Measurements from ENCODE around the gene FOXL3. TPM values are rescaled to one million over a fixed set of nuclear protein-coding genes. Genes with fewer than 3 reads are reported as not detected.
"Not testable (repeated sequence)": the region's sequence is repeated elsewhere in the genome, so short reads cannot be mapped to it uniquely, and the experiment has no call there.

FOXL3 gene
- total RNA-seq (2021), result not detected in 3 replicates
- Bru-seq, nascent RNA, result not detected
- long read RNA-seq, experiment 1, result 0 reads
- long read RNA-seq, experiment 2, result 0 reads
- long read RNA-seq, experiment 3, result 0 reads

- peak; percentile 37 for ATAC-seq
- H3K27ac Mint-ChIP-seq, result no peak within 1 kb of the TSS
- H3K9me3 Mint-ChIP-seq, result no peaks in the 10 kb centered on the region
- POLR2A ChIA-PET, result no interaction called here
- H3K36me3 Mint-ChIP-seq, result no peaks in the 10 kb centered on the region
- no peaks in the 10 kb centered on the region for H3K4me1 Mint-ChIP-seq
- H3K4me3 Mint-ChIP-seq, result peak within 1 kb of the TSS; percentile 58
- peaks cover 63% of the 10 kb centered on the region for H3K27me3 Mint-ChIP-seq (ENCODE audit: low read depth)
- peak; percentile 37 for DNase-seq (ENCODE audit: low spot score)
- no peak for TF ChIP-seq TP53 (CRISPR knock-in tag; IDR thresholded peaks at IDR 0.05)
- TF ChIP-seq ZNF121 (CRISPR knock-in tag; IDR thresholded peaks at IDR 0.05), result no peak
- 0 out of 2 replicates have a peak, but pooled peaks have one; percentile 8 for TF ChIP-seq FOXP4 (CRISPR knock-in tag; IDR thresholded peaks at IDR 0.05)
- no peak for TF ChIP-seq SP1 (CRISPR knock-in tag; conservative IDR thresholded peaks at IDR 0.05)
- no peak for TF ChIP-seq NFATC4 (CRISPR knock-in tag; IDR thresholded peaks at IDR 0.05)
- CTCF ChIA-PET, result interaction anchor here (0.8 to 1.5 kb wide), 6 partner anchors 23 to 180 kb away, joined by 3 to 6 read pairs (median 4); no protein-coding TSS in a partner anchor
Measured at GRCh38 chr7:289756-290553, at the start of gene FOXL3. TSS of gene FOXL3 (plus strand) at chr7:290170. CDS start at chr7:290170, 0 bp downstream.

GRCh38 chr7:240887-241421 lies 49.0 kb upstream of the FOXL3 start:
- no peak overlapping the region for H3K27ac Mint-ChIP-seq
- ATAC-seq (peak; percentile 86), DNase-seq (ENCODE audit: low spot score) (peak; percentile 30)
- POLR2A ChIA-PET, result no interaction called here
- no peaks in the 10 kb centered on the region for H3K9me3 Mint-ChIP-seq
- no peaks in the 10 kb centered on the region; the same call in 1 of the 2 replicates for H3K4me1 Mint-ChIP-seq
- H3K4me3 Mint-ChIP-seq, result no peak overlapping the region
- CTCF ChIA-PET, result no interaction called here
- no peaks in the 10 kb centered on the region; the same call in 1 of the 2 replicates for H3K36me3 Mint-ChIP-seq
- TF ChIP-seq AR (CRISPR knock-in tag; IDR thresholded peaks at IDR 0.05), result no peak
- no peak for TF ChIP-seq TEAD4 (CRISPR knock-in tag; IDR thresholded peaks at IDR 0.05)
- no peak for TF ChIP-seq MYBL2 (CRISPR knock-in tag; IDR thresholded peaks at IDR 0.05)
- TF ChIP-seq NFYB (CRISPR knock-in tag; conservative IDR thresholded peaks at IDR 0.05; ENCODE audit: low read depth), result no peak
- no peaks in the 10 kb centered on the region for H3K27me3 Mint-ChIP-seq (ENCODE audit: low read depth)

GRCh38 chr7:241513-241912 lies 48.5 kb upstream of the FOXL3 start:
- Mint-ChIP-seq H3K4me3 (no peak overlapping the region), H3K36me3 (no peaks in the 10 kb centered on the region; the same call in 1 of the 2 replicates), H3K27ac (no peak overlapping the region), H3K9me3 (no peaks in the 10 kb centered on the region), H3K27me3 (ENCODE audit: low read depth) (no peaks in the 10 kb centered on the region), H3K4me1 (no peaks in the 10 kb centered on the region; the same call in 1 of the 2 replicates)
- no peak for TF ChIP-seq EMX1 (CRISPR knock-in tag; IDR thresholded peaks at IDR 0.05)
- no peak for TF ChIP-seq ZMAT4 (CRISPR knock-in tag; IDR thresholded peaks at IDR 0.05)
- no peak for TF ChIP-seq KAT7 (CRISPR knock-in tag; IDR thresholded peaks at IDR 0.05; ENCODE audit: borderline replicate concordance)
- TF ChIP-seq MYBL2 (CRISPR knock-in tag; IDR thresholded peaks at IDR 0.05), result no peak
- no peak for TF ChIP-seq IRF2 (CRISPR knock-in tag; IDR thresholded peaks at IDR 0.05; ENCODE audit: borderline replicate concordance, low read depth)
- no peak for TF ChIP-seq RORB (CRISPR knock-in tag; IDR thresholded peaks at IDR 0.05)
- TF ChIP-seq OVOL2 (CRISPR knock-in tag; IDR thresholded peaks at IDR 0.05; ENCODE audit: borderline replicate concordance), result no peak
- ChIA-PET CTCF (no interaction called here), POLR2A (no interaction called here)
- no peak for DNase-seq (ENCODE audit: low spot score)
- ATAC-seq, result no peak

GRCh38 chr7:242826-243579 lies 47.0 kb upstream of the FOXL3 start:
- CTCF ChIA-PET; DNase-seq (ENCODE audit: low spot score); H3K27ac Mint-ChIP-seq; H3K4me3 Mint-ChIP-seq; ATAC-seq; H3K9me3 Mint-ChIP-seq; H3K4me1 Mint-ChIP-seq; POLR2A ChIA-PET; H3K27me3 Mint-ChIP-seq (ENCODE audit: low read depth); H3K36me3 Mint-ChIP-seq: not testable (repeated sequence)
